Measurements from ENCODE around the gene CDCA5.
A peak's percentile ranks its signal among the peaks of the same experiment; 100 is the strongest.

Gene CDCA5

GRCh38 chr11:65107751-65108468, 24.1 kb upstream of the CDCA5 start:
- no peak for DNase-seq (ENCODE audit: low read depth in 3 of 3)

- no peak for DNase-seq (ENCODE audit: low read depth in 3 of 3)
These were observed 23.2 kb upstream of the CDCA5 start for GRCh38 chr11:65107078-65107477.

GRCh38 chr11:65104628-65105027, 20.8 kb upstream of the CDCA5 start:
- DNase-seq (ENCODE audit: low read depth in 3 of 3): no peak

GRCh38 chr11:65103476-65103875, 19.6 kb upstream of the CDCA5 start:
- no peak for DNase-seq (ENCODE audit: low read depth in 3 of 3)

GRCh38 chr11:65102142-65103095, 18.6 kb upstream of the CDCA5 start:
- no peak for DNase-seq (ENCODE audit: low read depth in 3 of 3)

GRCh38 chr11:65100674-65101350, 17.0 kb upstream of the CDCA5 start:
- no peak for DNase-seq (ENCODE audit: low read depth in 3 of 3)

- DNase-seq (ENCODE audit: low read depth in 3 of 3): no peak
These were observed 13.1 kb upstream of the CDCA5 start for GRCh38 chr11:65096926-65097325.

GRCh38 chr11:65095974-65096806, 12.3 kb upstream of the CDCA5 start, which contains the start of gene VPS51:
Gene VPS51, plus strand, starts transcription at chr11:65096214. Its CDS starts 37 bp downstream, at chr11:65096251.
- DNase-seq (ENCODE audit: low read depth in 3 of 3): peak; percentile 72 to 84 (median 77)

GRCh38 chr11:65095427-65095826, 11.6 kb upstream of the CDCA5 start:
- DNase-seq (ENCODE audit: low read depth in 3 of 3): no peak

GRCh38 chr11:65090628-65091027, 6.8 kb upstream of the CDCA5 start:
- no peak for DNase-seq (ENCODE audit: low read depth in 3 of 3)

- no peak for DNase-seq (ENCODE audit: low read depth in 3 of 3)
These were observed 5.8 kb upstream of the CDCA5 start for GRCh38 chr11:65089621-65090020.

GRCh38 chr11:65087827-65088226, 4.0 kb upstream of the CDCA5 start:
- DNase-seq (ENCODE audit: low read depth in 3 of 3): no peak

- DNase-seq (ENCODE audit: low read depth in 3 of 3): no peak
These were observed 3.4 kb upstream of the CDCA5 start for GRCh38 chr11:65087216-65087615.

GRCh38 chr11:65086809-65087208, 3.0 kb upstream of the CDCA5 start:
- no peak for DNase-seq (ENCODE audit: low read depth in 3 of 3)

- no peak for DNase-seq (ENCODE audit: low read depth in 3 of 3)
These were observed 1.6 kb upstream of the CDCA5 start for GRCh38 chr11:65085446-65085845.

- DNase-seq (ENCODE audit: low read depth in 3 of 3): no peak
These were observed 947 bp upstream of the CDCA5 start for GRCh38 chr11:65084598-65085375.

- DNase-seq (ENCODE audit: low read depth in 3 of 3): no peak
These were observed 556 bp downstream of the CDCA5 start for GRCh38 chr11:65083134-65083833.

- DNase-seq (ENCODE audit: low read depth in 3 of 3): no peak
These were observed 5.0 kb downstream of the CDCA5 start for GRCh38 chr11:65078786-65079342.

GRCh38 chr11:65078151-65078550, 5.7 kb downstream of the CDCA5 start:
- peak; percentile 39 to 60 (median 45) for DNase-seq (ENCODE audit: low read depth in 3 of 3)

GRCh38 chr11:65077451-65077850, 6.4 kb downstream of the CDCA5 start:
- no peak for DNase-seq (ENCODE audit: low read depth in 3 of 3)

Data from stimulated activated CD4-positive, alpha-beta T cell treated with anti-CD3 and anti-CD28 coated beads, TNF-alpha, amount 100 ng/mL, for 24 hours (primary cell).